OCI-LY1 (cell line): Measurements from ENCODE around the gene NPEPPS.
A peak's percentile ranks its signal among the peaks of the same experiment; 100 is the strongest.

Source experiments
- H2AFZ ChIP-seq: fragments of 200-600 bp; sonication (generic), shearing (Covaris generic); 2 replicates; pipeline ENCODE4 v1.6.0; 2014; ENCODE audit warnings: antibody characterized with exemption, mild to moderate bottlenecking, low read length
- H3F3A ChIP-seq: fragments of 200-600 bp; sonication (generic), shearing (Covaris generic); 2 replicates; pipeline ENCODE4 v1.6.0; 2014; ENCODE audit warnings: mild to moderate bottlenecking, antibody characterized with exemption, low read length, moderate library complexity; ENCODE audit not compliant: insufficient read depth
- H3K27ac ChIP-seq: fragments of 200-600 bp; sonication (generic); 2 replicates; pipeline ENCODE4 v1.5.1; 2014; ENCODE audit warnings: low read length, mixed run types, mild to moderate bottlenecking, low read depth; ENCODE audit not compliant: poor library complexity, severe bottlenecking
- H3K27me3 ChIP-seq: fragments of 200-600 bp; sonication (generic); 2 replicates; pipeline ENCODE4 v1.6.0; 2014; ENCODE audit warnings: antibody characterized with exemption, mild to moderate bottlenecking, low read length, moderate library complexity; ENCODE audit not compliant: insufficient read depth
- H3K36me3 ChIP-seq: fragments of 200-600 bp; sonication (generic); 2 replicates; pipeline ENCODE4 v1.6.1; 2014; ENCODE audit warnings: mild to moderate bottlenecking, antibody characterized with exemption, low read length, moderate library complexity, mixed read lengths; ENCODE audit not compliant: insufficient read depth
- H3K4me1 ChIP-seq: fragments of 200-600 bp; sonication (generic); 2 replicates; pipeline ENCODE4 v1.5.1; 2014; ENCODE audit warnings: mild to moderate bottlenecking, low read length, moderate library complexity; ENCODE audit not compliant: insufficient read depth, severe bottlenecking
- H3K4me2 ChIP-seq: fragments of 200-600 bp; sonication (generic), shearing (Covaris generic); 2 replicates; pipeline ENCODE4 v1.6.1; 2014; ENCODE audit warnings: low read length
- H3K4me3 ChIP-seq: fragments of 200-600 bp; sonication (generic); 2 replicates; pipeline ENCODE4 v1.5.1; 2014; ENCODE audit warnings: low read length, low read depth, mild to moderate bottlenecking, mixed read lengths; ENCODE audit not compliant: poor library complexity, severe bottlenecking
- H3K79me2 ChIP-seq: fragments of 200-600 bp; shearing (Covaris generic); 2 replicates; pipeline ENCODE4 v1.6.1; 2016; ENCODE audit warnings: mixed run types, low read length, mixed read lengths; ENCODE audit not compliant: insufficient read depth
- H3K9ac ChIP-seq: fragments of 200-600 bp; sonication (generic), shearing (Covaris generic); 2 replicates; pipeline ENCODE4 v1.6.1; 2014; ENCODE audit warnings: mild to moderate bottlenecking, low read length, mixed read lengths
- H3K9me2 ChIP-seq: fragments of 200-600 bp; sonication (generic), shearing (Covaris generic); 2 replicates; pipeline ENCODE4 v1.6.1; 2014; ENCODE audit warnings: low read depth, mild to moderate bottlenecking, low read length, mixed read lengths
- H3K9me3 ChIP-seq: fragments of 200-600 bp; shearing (Covaris generic); 2 replicates; pipeline ENCODE4 v1.6.1; 2014; ENCODE audit warnings: low read length, mixed read lengths
- H4K20me1 ChIP-seq: fragments of 200-600 bp; sonication (generic), shearing (Covaris generic); 2 replicates; pipeline ENCODE4 v1.6.0; 2016; ENCODE audit warnings: mild to moderate bottlenecking, low read length; ENCODE audit not compliant: insufficient read depth
- CTCF ChIP-seq: fragments of 200-600 bp; sonication (generic), shearing (Covaris generic); IDR thresholded peaks from 2 replicates; pipeline ENCODE4 v1.5.1; 2017; ENCODE audit warnings: mild to moderate bottlenecking, antibody characterized with exemption, low read length, moderate library complexity, mixed read lengths
- EZH2 ChIP-seq: fragments of 200-600 bp; sonication (generic), shearing (Covaris generic); IDR thresholded peaks from 2 replicates; pipeline ENCODE4 v1.8.0; 2017; ENCODE audit warnings: borderline replicate concordance, mixed run types, mild to moderate bottlenecking, antibody characterized with exemption, low read length, moderate library complexity, mixed read lengths

Gene NPEPPS

GRCh38 chr17:47651704-47652103 lies 120.8 kb downstream of the NPEPPS start:
- Histone ChIP-seq H3K9ac (peak overlapping the region; percentile 93), H3K9me3 (no peaks in the 10 kb centered on the region), H2AFZ (no peak overlapping the region), H3K27ac (peak overlapping the region; percentile 61), H4K20me1 (no peaks in the 10 kb centered on the region), H3K9me2 (no peaks in the 10 kb centered on the region), H3F3A (no peaks in the 10 kb centered on the region), H3K27me3 (no peaks in the 10 kb centered on the region), H3K4me2 (peak overlapping the region; percentile 81), H3K4me1 (peaks cover 54% of the 10 kb centered on the region), H3K4me3 (peak overlapping the region; percentile 78), H3K79me2 (peaks cover 48% of the 10 kb centered on the region), H3K36me3 (peaks cover 60% of the 10 kb centered on the region)
- no peak for TF ChIP-seq EZH2

- no peaks in the 10 kb centered on the region for H3K9me3 ChIP-seq
- H3K27me3 ChIP-seq, result no peaks in the 10 kb centered on the region
- H3K4me1 ChIP-seq, result peaks cover 55% of the 10 kb centered on the region
- H3K4me3 ChIP-seq, result no peak overlapping the region
- TF ChIP-seq EZH2, result no peak
- TF ChIP-seq CTCF, result no peak
- no peak overlapping the region for H3K9ac ChIP-seq
- no peaks in the 10 kb centered on the region for H3F3A ChIP-seq
- no peak overlapping the region for H3K27ac ChIP-seq
- H3K9me2 ChIP-seq, result no peaks in the 10 kb centered on the region
- no peak overlapping the region; the same call in 1 of the 2 replicates for H3K4me2 ChIP-seq
- H2AFZ ChIP-seq, result no peak overlapping the region
- H4K20me1 ChIP-seq, result no peaks in the 10 kb centered on the region
- H3K79me2 ChIP-seq, result peaks cover 48% of the 10 kb centered on the region
- peaks cover 69% of the 10 kb centered on the region for H3K36me3 ChIP-seq
Observed at GRCh38 chr17:47652570-47652969, 121.7 kb downstream of the NPEPPS start.

- peaks cover 77% of the 10 kb centered on the region for H3K36me3 ChIP-seq
- H3K79me2 ChIP-seq, result peaks cover 48% of the 10 kb centered on the region
- H3K9me2 ChIP-seq, result no peaks in the 10 kb centered on the region
- no peaks in the 10 kb centered on the region for H4K20me1 ChIP-seq
- H3K27me3 ChIP-seq, result no peaks in the 10 kb centered on the region
- TF ChIP-seq EZH2 (no peak), CTCF (no peak)
- 0 out of 2 replicates have a peak overlapping the region, but pooled peaks have one; percentile 9 for H3K4me2 ChIP-seq
- H3K9me3 ChIP-seq, result no peaks in the 10 kb centered on the region
- H3K4me3 ChIP-seq, result no peak overlapping the region
- no peak overlapping the region for H3K9ac ChIP-seq
- H3K27ac ChIP-seq, result no peak overlapping the region
- no peak overlapping the region for H2AFZ ChIP-seq
- H3F3A ChIP-seq, result no peaks in the 10 kb centered on the region
- H3K4me1 ChIP-seq, result peaks cover 52% of the 10 kb centered on the region
Observed at GRCh38 chr17:47653442-47653841, 122.5 kb downstream of the NPEPPS start.

GRCh38 chr17:47654991-47655390 lies 124.1 kb downstream of the NPEPPS start:
- Histone ChIP-seq H3K9me2 (no peaks in the 10 kb centered on the region), H3K27ac (no peak overlapping the region), H3K4me2 (no peak overlapping the region), H3K36me3 (peaks cover 89% of the 10 kb centered on the region), H4K20me1 (no peaks in the 10 kb centered on the region), H3K9ac (no peak overlapping the region), H3K4me1 (peaks cover 63% of the 10 kb centered on the region), H3K4me3 (no peak overlapping the region), H3K9me3 (no peaks in the 10 kb centered on the region), H3F3A (0 out of 2 replicates have a peak, but pooled peaks cover 3% of the 10 kb centered on the region), H3K27me3 (no peaks in the 10 kb centered on the region), H2AFZ (no peak overlapping the region), H3K79me2 (peaks cover 48% of the 10 kb centered on the region)
- TF ChIP-seq CTCF, result no peak
- no peak for TF ChIP-seq EZH2
